NCI-H460 (cell line): ENCODE results near the gene SLC26A1. TPM values are rescaled to one million over a fixed set of nuclear protein-coding genes. Genes with fewer than 3 reads are reported as not detected.
"Not testable (repeated sequence)": the region's sequence is repeated elsewhere in the genome, so short reads cannot be mapped to it uniquely, and the experiment has no call there.

Source experiments
- DNase-seq: peaks from one replicate; pipeline ENCODE4 v3.0.0-alpha.2; 2016; ENCODE audit warnings: low read depth; ENCODE audit errors: extremely low read depth
- total RNA-seq: library from RNA; depleted of rRNA; stranded (reverse); fragments of >200 nt; shearing (Covaris generic); gene quantifications from 2 replicates; pipeline ENCODE4 v1.2.3, GENCODE V29; 2014

The SLC26A1 gene
- total RNA-seq, 1 experiment from 2014 or later: 1.1 TPM

GRCh38 chr4:986879-987623 is 6.2 kb downstream of the SLC26A1 start, which contains the start of gene IDUA:
Gene IDUA (plus strand): TSS chr4:987044. CDS start chr4:987085, 41 bp downstream.
- no peak for DNase-seq

GRCh38 chr4:986428-986878 is 6.8 kb downstream of the SLC26A1 start:
- no peak for DNase-seq

GRCh38 chr4:985123-985830 is 7.9 kb downstream of the SLC26A1 start:
- peak; percentile 46 for DNase-seq

GRCh38 chr4:984336-985054 is 8.7 kb downstream of the SLC26A1 start:
- no peak for DNase-seq

GRCh38 chr4:982814-983213 is 10.4 kb downstream of the SLC26A1 start:
- DNase-seq: no peak

GRCh38 chr4:982291-982690 is 10.9 kb downstream of the SLC26A1 start:
- DNase-seq: no peak

- peak; percentile 24 for DNase-seq
Measured at GRCh38 chr4:978957-979701, 14.1 kb downstream of the SLC26A1 start.

GRCh38 chr4:976016-976415 is 17.2 kb downstream of the SLC26A1 start:
- not testable (repeated sequence) for DNase-seq

- DNase-seq: no peak
Measured at GRCh38 chr4:974668-975067, 18.5 kb downstream of the SLC26A1 start.

GRCh38 chr4:973431-974397 is 19.5 kb downstream of the SLC26A1 start, which contains the start of gene DGKQ:
Gene DGKQ (minus strand): TSS chr4:973569. CDS start chr4:973482, 87 bp downstream.
- DNase-seq: peak; percentile 76

- DNase-seq: no peak
Measured at GRCh38 chr4:972651-973424, 20.4 kb downstream of the SLC26A1 start.

- DNase-seq: no peak
Measured at GRCh38 chr4:971666-972500, 21.3 kb downstream of the SLC26A1 start.

- DNase-seq: no peak
Measured at GRCh38 chr4:970854-971520, 22.2 kb downstream of the SLC26A1 start.

GRCh38 chr4:970046-970745 is 23.0 kb downstream of the SLC26A1 start:
- no peak for DNase-seq

GRCh38 chr4:968621-969394 is 24.4 kb downstream of the SLC26A1 start:
- no peak for DNase-seq

- no peak for DNase-seq
Measured at GRCh38 chr4:968221-968620, 25.0 kb downstream of the SLC26A1 start.
